ENCODE measurements around the gene FBXW7.

Gene FBXW7

GRCh38 chr4:152471251-152471792, 64.6 kb downstream of the FBXW7 start:
- no peak for DNase-seq (ENCODE audit: low spot score)

- no peak for DNase-seq (ENCODE audit: low spot score)
These were observed 67.5 kb downstream of the FBXW7 start for GRCh38 chr4:152468408-152468807.

- no peak for DNase-seq (ENCODE audit: low spot score)
These were observed 68.8 kb downstream of the FBXW7 start for GRCh38 chr4:152467101-152467500.

- no peak for DNase-seq (ENCODE audit: low spot score)
These were observed 71.7 kb downstream of the FBXW7 start for GRCh38 chr4:152464030-152464823.

GRCh38 chr4:152463562-152463961, 72.3 kb downstream of the FBXW7 start:
- DNase-seq (ENCODE audit: low spot score) = no peak

GRCh38 chr4:152462695-152463094, 73.2 kb downstream of the FBXW7 start:
- no peak for DNase-seq (ENCODE audit: low spot score)

- no peak for DNase-seq (ENCODE audit: low spot score)
These were observed 73.8 kb downstream of the FBXW7 start for GRCh38 chr4:152462047-152462446.

- no peak for DNase-seq (ENCODE audit: low spot score)
These were observed 75.4 kb downstream of the FBXW7 start for GRCh38 chr4:152460488-152460887.

GRCh38 chr4:152459326-152459725, 76.6 kb downstream of the FBXW7 start:
- DNase-seq (ENCODE audit: low spot score) = no peak

GRCh38 chr4:152458801-152459302, 77.0 kb downstream of the FBXW7 start:
- no peak for DNase-seq (ENCODE audit: low spot score)

- DNase-seq (ENCODE audit: low spot score) = no peak
These were observed 79.3 kb downstream of the FBXW7 start for GRCh38 chr4:152456609-152457008.

GRCh38 chr4:152455311-152455710, 80.6 kb downstream of the FBXW7 start:
- DNase-seq (ENCODE audit: low spot score) = no peak

- no peak for DNase-seq (ENCODE audit: low spot score)
These were observed 81.4 kb downstream of the FBXW7 start for GRCh38 chr4:152454398-152455011.

- DNase-seq (ENCODE audit: low spot score) = no peak
These were observed 84.4 kb downstream of the FBXW7 start for GRCh38 chr4:152451496-152451895.

GRCh38 chr4:152448854-152449253, 87.0 kb downstream of the FBXW7 start:
- no peak for DNase-seq (ENCODE audit: low spot score)

- DNase-seq (ENCODE audit: low spot score) = no peak
These were observed 87.7 kb downstream of the FBXW7 start for GRCh38 chr4:152448038-152448707.

GRCh38 chr4:152443859-152444258, 92.0 kb downstream of the FBXW7 start:
- no peak for DNase-seq (ENCODE audit: low spot score)

GRCh38 chr4:152437561-152437960, 98.3 kb downstream of the FBXW7 start:
- DNase-seq (ENCODE audit: low spot score) = no peak

GRCh38 chr4:152436384-152436783, 99.5 kb downstream of the FBXW7 start:
- no peak for DNase-seq (ENCODE audit: low spot score)

- no peak for DNase-seq (ENCODE audit: low spot score)
These were observed 101.9 kb downstream of the FBXW7 start for GRCh38 chr4:152434011-152434410.

GRCh38 chr4:152431784-152432183, 104.1 kb downstream of the FBXW7 start:
- DNase-seq (ENCODE audit: low spot score) = no peak

- no peak for DNase-seq (ENCODE audit: low spot score)
These were observed 104.6 kb downstream of the FBXW7 start for GRCh38 chr4:152431291-152431690.

GRCh38 chr4:152430507-152430906, 105.4 kb downstream of the FBXW7 start:
- DNase-seq (ENCODE audit: low spot score) = no peak
